Activated CD4-positive, alpha-beta memory T cell treated with anti-CD3 and anti-CD28 coated beads for 36 hours (primary cell): ENCODE measurements around the gene GHRH. TPM values are rescaled to one million over a fixed set of nuclear protein-coding genes. Genes with fewer than 3 reads are reported as not detected.

Experiments used
- CTCF ChIA-PET: fragments of 350-600 bp; sonication (Branson Sonifier 250); formaldehyde crosslinking; loops from one replicate; lab custom pipeline; 2021; ENCODE audit warnings: antibody characterized with exemption, inconsistent platforms; lab: Charles Lee
- POLR2A ChIA-PET: fragments of 350-600 bp; sonication (Branson Sonifier 250); formaldehyde crosslinking; loops from one replicate; lab custom pipeline; 2021; ENCODE audit warnings: antibody characterized with exemption; lab: Charles Lee
- DNase-seq: peaks from one replicate; pipeline ENCODE4 v3.0.0-alpha.2; 2020
- H3K27ac Mint-ChIP-seq: one replicate; pipeline ENCODE4 v1.8.0; 2021; ENCODE audit warnings: mixed read lengths
- H3K27me3 Mint-ChIP-seq: one replicate; pipeline ENCODE4 v1.8.0; 2021; ENCODE audit warnings: mixed read lengths
- H3K36me3 Mint-ChIP-seq: one replicate; pipeline ENCODE4 v1.8.0; 2021; ENCODE audit warnings: mixed read lengths
- H3K4me1 Mint-ChIP-seq: one replicate; pipeline ENCODE4 v1.8.0; 2021; ENCODE audit warnings: low read depth, mixed read lengths
- H3K4me3 Mint-ChIP-seq: one replicate; pipeline ENCODE4 v1.8.0; 2021; ENCODE audit warnings: mild to moderate bottlenecking, mixed read lengths
- H3K9me3 Mint-ChIP-seq: one replicate; pipeline ENCODE4 v1.8.0; 2021; ENCODE audit warnings: mixed read lengths
- intact Hi-C: fragments of 100-400 bp; cut with micrococcal nuclease; formaldehyde crosslinking; loops from one replicate; pipeline ENCODE4 v1.15.1; 2023
- total RNA-seq, 2 experiments: library from RNA; stranded (reverse); gene quantifications; one replicate each; pipeline ENCODE4 v1.2.3, GENCODE V29; 2021

Gene GHRH
- total RNA-seq, 2 experiments from 2014 or later, result not detected

- H3K4me3 Mint-ChIP-seq, result no peak overlapping the region
- no peaks in the 10 kb centered on the region for H3K27me3 Mint-ChIP-seq
- ChIA-PET CTCF (no interaction called here), POLR2A (no interaction called here)
- H3K27ac Mint-ChIP-seq, result no peak overlapping the region
- H3K4me1 Mint-ChIP-seq, result peaks cover 24% of the 10 kb centered on the region
- H3K36me3 Mint-ChIP-seq, result peaks cover 37% of the 10 kb centered on the region
- no peaks in the 10 kb centered on the region for H3K9me3 Mint-ChIP-seq
- intact Hi-C loops, result no loop called here
- DNase-seq, result no peak
Measured at GRCh38 chr20:37299718-37300528, 38.3 kb upstream of the GHRH start.

DNA sequence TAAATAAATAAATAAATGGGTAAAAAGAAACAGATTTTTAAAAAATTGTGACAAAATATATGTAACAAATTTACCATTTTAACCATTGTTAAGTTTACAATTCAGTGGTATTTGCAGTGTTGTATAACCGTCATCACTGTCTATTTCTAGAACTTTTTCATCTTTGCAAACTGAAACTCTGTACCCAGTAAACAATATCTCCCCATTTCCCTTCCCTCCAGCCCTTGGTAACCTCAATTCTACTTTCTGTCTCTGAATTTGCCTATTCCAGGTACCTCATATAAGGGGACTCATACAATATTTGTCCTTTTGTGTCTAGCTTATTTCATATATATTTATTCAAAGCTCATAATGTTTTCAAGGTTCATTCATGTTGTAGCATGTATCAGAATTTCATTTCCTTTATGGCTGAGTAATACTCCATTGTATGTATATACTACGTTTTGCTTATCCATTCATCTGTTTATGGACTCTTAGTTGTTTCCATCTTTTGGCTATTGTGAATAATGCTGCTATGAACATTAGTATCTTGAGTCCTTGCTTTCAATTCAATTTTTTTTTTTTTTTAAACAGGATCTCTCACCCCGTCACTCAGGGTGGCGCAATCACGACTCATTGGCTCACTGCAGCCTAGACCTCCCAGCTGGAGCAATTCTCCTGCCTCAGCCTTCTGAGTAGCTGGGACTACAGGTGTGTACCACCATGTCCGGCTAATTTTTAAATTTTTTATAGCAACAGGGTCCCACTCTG, 36.8 kb upstream of the GHRH start:
- Mint-ChIP-seq H3K4me3 (no peak overlapping the region), H3K9me3 (no peaks in the 10 kb centered on the region), H3K4me1 (peaks cover 36% of the 10 kb centered on the region), H3K36me3 (peaks cover 33% of the 10 kb centered on the region), H3K27ac (no peak overlapping the region), H3K27me3 (no peaks in the 10 kb centered on the region)
- peak; percentile 18 for DNase-seq
- POLR2A ChIA-PET, result interaction anchor here (0.8 kb wide), 1 partner anchor 630 kb away, joined by 6 read pairs; no protein-coding TSS in a partner anchor
- CTCF ChIA-PET, result no interaction called here
- intact Hi-C loops, result no loop called here

- H3K27me3 Mint-ChIP-seq, result no peaks in the 10 kb centered on the region
- H3K9me3 Mint-ChIP-seq, result no peaks in the 10 kb centered on the region
- POLR2A ChIA-PET, result no interaction called here
- no peak overlapping the region for H3K4me3 Mint-ChIP-seq
- peaks cover 40% of the 10 kb centered on the region for H3K4me1 Mint-ChIP-seq
- intact Hi-C loops, result no loop called here
- no peak overlapping the region for H3K27ac Mint-ChIP-seq
- peaks cover 37% of the 10 kb centered on the region for H3K36me3 Mint-ChIP-seq
- DNase-seq, result no peak
- CTCF ChIA-PET, result interaction anchor here (0.7 kb wide), 1 partner anchor 29 kb away, joined by 3 read pairs; no protein-coding TSS in a partner anchor
Measured at GRCh38 chr20:37297066-37297736, 35.6 kb upstream of the GHRH start.

DNA sequence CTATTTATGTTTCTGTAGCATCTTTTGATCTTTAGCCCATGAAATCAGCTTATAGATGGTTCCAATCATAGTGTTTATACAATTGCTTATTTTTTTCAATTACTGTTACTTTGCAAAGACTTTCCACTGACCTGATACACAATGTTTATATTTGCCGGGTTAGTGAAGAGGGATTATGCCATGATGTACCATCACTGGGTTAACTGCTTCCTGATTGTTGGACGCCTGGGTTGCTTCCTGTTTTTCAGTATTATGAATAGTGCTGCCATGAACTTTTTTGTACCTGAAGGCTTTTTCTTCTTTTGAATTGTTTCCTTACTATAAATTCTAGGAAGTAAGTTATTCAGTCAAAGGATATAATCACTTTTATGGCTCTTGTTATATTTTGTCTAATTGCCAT, 34.8 kb upstream of the GHRH start:
- CTCF ChIA-PET, result no interaction called here
- POLR2A ChIA-PET, result no interaction called here
- intact Hi-C loops, result no loop called here
- no peaks in the 10 kb centered on the region for H3K9me3 Mint-ChIP-seq
- DNase-seq, result no peak
- no peak overlapping the region for H3K27ac Mint-ChIP-seq
- peaks cover 37% of the 10 kb centered on the region for H3K36me3 Mint-ChIP-seq
- H3K4me1 Mint-ChIP-seq, result peaks cover 47% of the 10 kb centered on the region
- no peak overlapping the region for H3K4me3 Mint-ChIP-seq
- H3K27me3 Mint-ChIP-seq, result no peaks in the 10 kb centered on the region

- Mint-ChIP-seq H3K27me3 (no peaks in the 10 kb centered on the region), H3K36me3 (peaks cover 35% of the 10 kb centered on the region), H3K4me3 (no peak overlapping the region), H3K9me3 (no peaks in the 10 kb centered on the region), H3K27ac (no peak overlapping the region), H3K4me1 (peaks cover 53% of the 10 kb centered on the region)
- ChIA-PET CTCF (no interaction called here), POLR2A (no interaction called here)
- no peak for DNase-seq
- intact Hi-C loops, result no loop called here
Measured at GRCh38 chr20:37295595-37295994, 34.0 kb upstream of the GHRH start.

- intact Hi-C loops, result no loop called here
- POLR2A ChIA-PET, result no interaction called here
- Mint-ChIP-seq H3K9me3 (no peaks in the 10 kb centered on the region), H3K4me1 (peaks cover 55% of the 10 kb centered on the region), H3K36me3 (peaks cover 30% of the 10 kb centered on the region), H3K27me3 (no peaks in the 10 kb centered on the region), H3K27ac (no peak overlapping the region), H3K4me3 (no peak overlapping the region)
- CTCF ChIA-PET, result no interaction called here
- peak; percentile 43 for DNase-seq
Measured at GRCh38 chr20:37295001-37295400, 33.4 kb upstream of the GHRH start.

DNA sequence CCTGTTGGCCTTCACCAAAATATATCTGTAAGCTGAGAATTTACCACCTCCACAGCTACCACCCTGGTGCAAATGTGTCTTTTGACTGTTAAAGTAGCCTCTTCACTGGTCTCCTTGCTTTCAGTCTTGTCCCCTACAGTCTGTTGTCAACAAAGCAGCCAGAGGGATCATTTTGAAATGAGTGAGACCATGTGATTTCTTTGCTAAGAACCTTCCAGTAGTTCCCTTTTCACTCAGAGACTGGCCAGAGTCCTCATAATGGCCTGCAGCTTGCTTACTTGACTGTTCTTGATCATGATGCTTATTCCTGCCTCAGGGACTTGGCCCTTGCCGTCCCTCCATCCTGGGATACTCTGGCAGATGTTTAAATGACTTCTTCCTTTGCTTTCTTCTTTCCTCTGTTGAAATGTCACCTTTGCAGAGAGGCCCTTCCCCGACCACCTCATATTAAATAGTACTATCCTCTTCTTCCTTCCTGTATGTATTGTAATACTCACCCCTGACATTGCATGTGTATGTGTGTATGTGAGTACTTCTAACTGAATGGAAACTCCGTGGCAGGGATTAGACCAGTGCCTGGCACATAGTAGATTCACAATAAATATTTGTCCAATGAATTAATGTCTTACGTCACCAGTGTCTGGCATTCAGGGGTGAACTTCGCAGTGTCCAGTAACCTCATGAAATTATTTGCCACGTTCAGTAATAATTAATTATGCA, 32.8 kb upstream of the GHRH start:
- POLR2A ChIA-PET, result no interaction called here
- Mint-ChIP-seq H3K4me3 (no peak overlapping the region), H3K4me1 (peaks cover 52% of the 10 kb centered on the region), H3K36me3 (peaks cover 27% of the 10 kb centered on the region), H3K27me3 (no peaks in the 10 kb centered on the region), H3K27ac (no peak overlapping the region), H3K9me3 (no peaks in the 10 kb centered on the region)
- DNase-seq, result no peak
- intact Hi-C loops, result no loop called here
- CTCF ChIA-PET, result no interaction called here

GRCh38 chr20:37293301-37293943, 31.8 kb upstream of the GHRH start:
- Mint-ChIP-seq H3K27me3 (no peaks in the 10 kb centered on the region), H3K4me3 (no peak overlapping the region), H3K9me3 (no peaks in the 10 kb centered on the region), H3K27ac (no peak overlapping the region), H3K4me1 (peaks cover 56% of the 10 kb centered on the region), H3K36me3 (peaks cover 20% of the 10 kb centered on the region)
- ChIA-PET CTCF (no interaction called here), POLR2A (no interaction called here)
- no peak for DNase-seq
- intact Hi-C loops, result no loop called here

GRCh38 chr20:37291724-37292126, 30.1 kb upstream of the GHRH start:
- intact Hi-C loops, result no loop called here
- Mint-ChIP-seq H3K9me3 (no peaks in the 10 kb centered on the region), H3K27me3 (no peaks in the 10 kb centered on the region), H3K36me3 (peaks cover 14% of the 10 kb centered on the region), H3K27ac (no peak overlapping the region), H3K4me1 (peaks cover 50% of the 10 kb centered on the region), H3K4me3 (peak overlapping the region; percentile 31)
- no peak for DNase-seq
- POLR2A ChIA-PET, result no interaction called here
- CTCF ChIA-PET, result no interaction called here

GRCh38 chr20:37290158-37290810, 28.7 kb upstream of the GHRH start:
- DNase-seq, result no peak
- H3K4me3 Mint-ChIP-seq, result peak overlapping the region; percentile 81
- H3K36me3 Mint-ChIP-seq, result peaks cover 14% of the 10 kb centered on the region
- H3K4me1 Mint-ChIP-seq, result peaks cover 39% of the 10 kb centered on the region
- no peaks in the 10 kb centered on the region for H3K9me3 Mint-ChIP-seq
- POLR2A ChIA-PET, result interaction anchor here (1.2 to 1.7 kb wide), 4 partner anchors 15 to 195 kb away, joined by 3 to 5 read pairs (median 4); partner anchors contain the start of genes MROH8 and RPN2
- no peaks in the 10 kb centered on the region for H3K27me3 Mint-ChIP-seq
- CTCF ChIA-PET, result interaction anchor here (1.7 kb wide), 1 partner anchor 244 kb away, joined by 6 read pairs; no protein-coding TSS in a partner anchor
- H3K27ac Mint-ChIP-seq, result peak overlapping the region; percentile 83
- intact Hi-C loops, result no loop called here

DNA sequence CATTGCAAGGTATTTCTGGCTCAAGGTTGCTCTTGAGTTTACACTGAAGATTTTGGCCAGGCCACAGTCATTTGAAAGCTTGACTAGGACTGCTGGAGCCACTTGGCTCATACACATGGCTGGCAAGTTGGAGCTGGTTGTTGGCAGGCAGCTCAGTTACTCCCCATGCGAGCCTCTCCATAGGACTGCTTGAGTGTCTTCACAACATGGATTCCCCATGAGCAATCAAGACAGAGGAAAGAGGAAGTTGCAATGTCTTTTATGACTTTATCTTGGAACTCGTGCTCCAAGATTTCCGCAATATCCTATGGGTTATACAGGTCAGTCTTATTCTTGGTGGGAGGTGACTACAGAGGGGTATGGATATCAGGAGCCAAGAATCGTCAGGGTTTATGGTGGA, 26.5 kb upstream of the GHRH start:
- no peak for DNase-seq
- Mint-ChIP-seq H3K27me3 (peaks cover 2% of the 10 kb centered on the region), H3K4me3 (peak overlapping the region; percentile 18), H3K27ac (no peak overlapping the region), H3K9me3 (no peaks in the 10 kb centered on the region), H3K36me3 (peaks cover 11% of the 10 kb centered on the region), H3K4me1 (peaks cover 23% of the 10 kb centered on the region)
- intact Hi-C loops, result loop anchor here (5.0 kb wide), 1 partner anchor 239 kb away; the partner anchor contains the start of gene BLCAP
- CTCF ChIA-PET, result interaction anchor here (0.5 to 1.7 kb wide), 2 partner anchors 246 to 280 kb away, joined by 3 to 6 read pairs; no protein-coding TSS in a partner anchor
- POLR2A ChIA-PET, result no interaction called here
